ENCODE results near the gene ZNF564. TPM values are rescaled to one million over a fixed set of nuclear protein-coding genes. Genes with fewer than 3 reads are reported as not detected.
"Not testable (repeated sequence)": the region's sequence is repeated elsewhere in the genome, so short reads cannot be mapped to it uniquely, and the experiment has no call there.

The ZNF564 gene
- total and polyA plus RNA-seq, 8 donors = 4.7 to 74.1 (median 6.6) TPM

- DNase-seq = peak in 1 of 2 donors; percentile 25
- peaks cover 0 to 25% (median 15%) of the 10 kb centered on the region in 4 donors for H3K36me3 ChIP-seq
- H3K27ac ChIP-seq = no peak overlapping the region
- 53 to 63% (median 57%) methylated on average over 7 of the region's 7 CpGs for WGBS, 5 donors
- H3K4me3 ChIP-seq = no peak overlapping the region
- H3K4me1 ChIP-seq = no peaks in the 10 kb centered on the region
- no peaks in the 10 kb centered on the region for H3K9me3 ChIP-seq
- H3K27me3 ChIP-seq = no peaks in the 10 kb centered on the region
- TF ChIP-seq POLR2A (IDR thresholded peaks at IDR 0.05) (no peak), CTCF (IDR thresholded peaks at IDR 0.05) (no peak), POLR2AphosphoS5 (IDR thresholded peaks at IDR 0.05) (no peak), EP300 (IDR thresholded peaks at IDR 0.05) (no peak)
- intact Hi-C loops (cut with DNase I; ENCODE audit: low total_unique reads) = no loop called here
Observed at GRCh38 chr19:12574036-12574435, 22.8 kb upstream of the ZNF564 start.

- H3K36me3 ChIP-seq = no peaks in the 10 kb centered on the region
- DNase-seq = no peak
- no peak for TF ChIP-seq POLR2A (IDR thresholded peaks at IDR 0.05)
- no peak for TF ChIP-seq EP300 (IDR thresholded peaks at IDR 0.05)
- H3K9me3 ChIP-seq = no peaks in the 10 kb centered on the region
- intact Hi-C loops (cut with DNase I; ENCODE audit: low total_unique reads) = loop anchor here (10.0 kb wide), 1 partner anchor 107 kb away; no protein-coding TSS in a partner anchor
- no peak overlapping the region for H3K27ac ChIP-seq
- H3K4me3 ChIP-seq = no peak overlapping the region
- H3K27me3 ChIP-seq = no peaks in the 10 kb centered on the region
- 74 to 90% (median 87%) methylated on average over 4 of the region's 4 CpGs for WGBS, 5 donors
- H3K4me1 ChIP-seq = peaks cover 0 to 10% (median 9%) of the 10 kb centered on the region in 4 donors
Observed at GRCh38 chr19:12567951-12568350, 16.7 kb upstream of the ZNF564 start.

GRCh38 chr19:12566380-12566779 lies 15.1 kb upstream of the ZNF564 start:
- H3K27ac ChIP-seq, H3K27me3 ChIP-seq, H3K4me3 ChIP-seq, H3K9me3 ChIP-seq, DNase-seq, H3K36me3 ChIP-seq: not testable (repeated sequence)
- 87 to 92% (median 90%) methylated on average over 5 of the region's 5 CpGs for WGBS, 5 donors
- intact Hi-C loops (cut with DNase I; ENCODE audit: low total_unique reads) = loop anchor here (10.0 kb wide), 1 partner anchor 108 kb away; no protein-coding TSS in a partner anchor
- H3K4me1 ChIP-seq = peaks cover 0 to 10% (median 9%) of the 10 kb centered on the region in 4 donors

GRCh38 chr19:12564016-12564664 lies 12.9 kb upstream of the ZNF564 start:
- intact Hi-C loops (cut with DNase I; ENCODE audit: low total_unique reads) = loop anchor here (10.0 kb wide), 1 partner anchor 111 kb away; no protein-coding TSS in a partner anchor
- no peak for TF ChIP-seq POLR2A (IDR thresholded peaks at IDR 0.05)
- TF ChIP-seq CTCF (IDR thresholded peaks at IDR 0.05) = peak in 5 of 7 experiments; percentile 89 to 96 (median 93)
- TF ChIP-seq POLR2AphosphoS5 (IDR thresholded peaks at IDR 0.05) = peak in 2 of 3 donors; percentile 36 to 73
- no peak for TF ChIP-seq EP300 (IDR thresholded peaks at IDR 0.05)
- no peaks in the 10 kb centered on the region for H3K36me3 ChIP-seq
- H3K27ac ChIP-seq = peak overlapping the region in 1 of 5 donors; percentile 54
- no peaks in the 10 kb centered on the region for H3K9me3 ChIP-seq
- H3K4me1 ChIP-seq = peaks cover 0 to 10% (median 9%) of the 10 kb centered on the region in 4 donors
- H3K4me3 ChIP-seq = no peak overlapping the region
- 18 to 21% (median 20%) methylated on average over 19 of the region's 19 CpGs for WGBS, 5 donors
- peak; percentile 92 to 95 for DNase-seq
- no peaks in the 10 kb centered on the region for H3K27me3 ChIP-seq

- peaks cover 0 to 8% (median 0%) of the 10 kb centered on the region in 3 donors for H3K27me3 ChIP-seq
- TF ChIP-seq CTCF (IDR thresholded peaks at IDR 0.05) = no peak
- no peak for TF ChIP-seq EP300 (IDR thresholded peaks at IDR 0.05)
- no peak for TF ChIP-seq POLR2A (IDR thresholded peaks at IDR 0.05)
- no peak for TF ChIP-seq POLR2AphosphoS5 (IDR thresholded peaks at IDR 0.05)
- WGBS, 5 donors = 42 to 55% (median 44%) methylated on average over 22 to 39 of the region's 39 CpGs
- DNase-seq = peak in 1 of 2 donors; percentile 54
- H3K36me3 ChIP-seq = no peaks in the 10 kb centered on the region
- no peaks in the 10 kb centered on the region for H3K9me3 ChIP-seq
- peaks cover under 1 to 18% (median 11%) of the 10 kb centered on the region in 4 donors for H3K4me1 ChIP-seq
- intact Hi-C loops (cut with DNase I; ENCODE audit: low total_unique reads) = no loop called here
- H3K27ac ChIP-seq = no peak overlapping the region
- H3K4me3 ChIP-seq = peak overlapping the region in 1 of 4 donors; percentile 20
Observed at GRCh38 chr19:12555456-12555930, 4.2 kb upstream of the ZNF564 start.

Measured in stomach (tissue), 9 donors.